C4-2B (cell line): ENCODE results near the gene BTBD9.

Source experiments
- CTCF ChIP-seq: fragments of 450-650 bp; conservative IDR thresholded peaks from 2 replicates; pipeline ENCODE4 v1.5.1; 2017; ENCODE audit warnings: mild to moderate bottlenecking
- ZFX ChIP-seq: fragments of 450-650 bp; IDR thresholded peaks from 2 replicates; pipeline ENCODE4 v1.6.1; 2017

GRCh38 chr6:38573801-38574395, 65.8 kb downstream of the BTBD9 start:
- no peak for TF ChIP-seq CTCF
- TF ChIP-seq ZFX, result no peak
